A673 (cell line): Measurements from ENCODE around the gene MEOX2.

Source experiments
- CTCF ChIP-seq: fragments of 300-800, 200-600 bp; sonication (generic); conservative IDR thresholded peaks from 2 replicates; pipeline ENCODE4 v1.5.1; 2017; ENCODE audit warnings: low read depth, mild to moderate bottlenecking, antibody characterized with exemption, low read length, moderate library complexity, mixed read lengths
- EZH2 ChIP-seq: fragments of 200-600 bp; sonication (generic); IDR thresholded peaks from 2 replicates; pipeline ENCODE4 v1.6.1; 2017; ENCODE audit warnings: borderline replicate concordance, low read depth, mild to moderate bottlenecking, mixed read lengths, antibody characterized with exemption, low read length; ENCODE audit not compliant: poor library complexity, severe bottlenecking

GRCh38 chr7:15662451-15662850, 24.0 kb downstream of the MEOX2 start:
- no peak for TF ChIP-seq EZH2
- TF ChIP-seq CTCF, result no peak
